OCI-LY3 (cell line): Measurements from ENCODE around the gene ZNF24.

ENCODE experiments used
- CTCF ChIP-seq: fragments of 200-600, 300-600 bp; sonication (generic); IDR thresholded peaks from 2 replicates; pipeline ENCODE4 v1.5.1; 2014; ENCODE audit warnings: antibody characterized with exemption, low read length, low read depth
- EZH2phosphoT487 ChIP-seq: fragments of 200-600 bp; shearing (Covaris generic); IDR thresholded peaks from 2 replicates; pipeline ENCODE4 v1.6.1; 2018; ENCODE audit warnings: antibody characterized with exemption, mixed run types, low read depth

GRCh38 chr18:35352778-35353177, 8.6 kb upstream of the ZNF24 start:
- TF ChIP-seq CTCF (no peak), EZH2phosphoT487 (no peak)
